ENCODE measurements around the gene UTF1. TPM values are rescaled to one million over a fixed set of nuclear protein-coding genes. Genes with fewer than 3 reads are reported as not detected.

UTF1 gene
- total and polyA plus RNA-seq, 2 donors (not counting 1 experiment from before 2014, with no cell fraction given), result 0.10 to 0.25 TPM

DNA sequence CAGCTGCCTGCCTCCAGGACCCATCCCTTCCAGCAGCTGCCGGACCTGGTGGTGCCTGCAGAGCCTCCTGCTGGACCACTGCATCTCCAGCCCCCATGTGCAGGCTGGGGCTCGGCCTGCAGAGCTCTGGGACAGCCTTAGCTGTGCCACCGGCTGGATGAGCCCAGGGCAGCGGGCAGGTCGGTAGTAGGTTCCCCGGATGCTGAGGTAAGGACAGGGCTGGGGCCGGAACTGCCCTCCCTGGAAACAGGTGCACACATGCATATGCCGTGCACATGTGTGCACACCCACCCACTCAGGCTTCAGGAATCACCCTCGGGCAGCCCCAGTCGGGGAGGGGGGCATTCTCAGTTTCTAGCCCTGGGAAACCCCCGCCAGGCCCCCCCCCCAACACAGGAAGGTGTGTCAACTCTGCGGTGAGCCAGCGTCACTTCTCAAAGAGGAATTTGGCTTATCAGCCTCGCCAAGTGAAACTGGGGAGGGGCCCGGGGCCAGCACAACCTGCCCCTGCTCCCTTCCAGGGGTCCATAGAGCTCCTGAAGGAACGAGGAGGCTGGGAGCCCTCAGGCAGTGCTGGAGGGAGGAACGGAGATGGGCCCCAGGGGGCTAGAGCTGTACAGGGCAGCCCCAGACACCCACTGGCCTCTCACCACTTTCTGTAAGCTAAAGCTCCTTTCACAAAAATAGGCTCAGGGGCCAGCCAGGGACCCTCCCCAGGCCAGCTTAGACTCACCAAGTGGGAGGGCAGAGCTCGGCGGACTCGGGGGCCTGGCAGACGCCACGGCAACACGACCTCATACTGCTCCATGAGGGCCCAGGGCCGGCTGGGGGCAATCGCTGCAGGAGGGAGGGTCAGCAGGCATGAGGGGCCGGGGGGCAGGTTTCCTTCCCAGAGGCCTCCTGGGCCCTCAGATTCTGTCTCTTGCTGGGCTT lies 45.0 kb downstream of the UTF1 start:
- H3K4me3 ChIP-seq (ENCODE audit: control extremely low read depth in 1 of 5, extremely low read depth in 1 of 5, insufficient read depth in 1 of 5, low read depth in 2 of 5, low read length in 4 of 5), result peak overlapping the region; percentile 79 to 96 (median 83)
- H3K9me3 Mint-ChIP-seq (ENCODE audit: insufficient read depth), result no peaks in the 10 kb centered on the region
- H3K4me3 Mint-ChIP-seq, result peak overlapping the region; percentile 89

More for the DNA sequence above, 45.0 kb downstream of the UTF1 start:
- DNase-seq (peak; percentile 95), ATAC-seq (ENCODE audit: low read depth) (peak; percentile 63)
- Histone ChIP-seq H3K9me3 (ENCODE audit: control extremely low read depth in 1 of 3, control insufficient read depth in 2 of 3, insufficient read depth in 1 of 3, low read length in 2 of 3) (no peaks in the 10 kb centered on the region), H3K4me2 (replicated peaks; ENCODE audit: low read depth, low read length, poor library complexity, severe bottlenecking) (peak overlapping the region; percentile 99), H3K9ac (ENCODE audit: low read length) (peak overlapping the region; percentile 96), H3K4me1 (ENCODE audit: control insufficient read depth in 2 of 2, insufficient read depth in 2 of 2, low read length in 2 of 2) (peaks cover 45 to 64% of the 10 kb centered on the region in 2 donors), H2AFZ (ENCODE audit: insufficient read depth, low read depth, low read length, poor library complexity, severe bottlenecking) (peak overlapping the region; percentile 64), H3K79me2 (ENCODE audit: control insufficient read depth, insufficient read depth, low read length) (peaks cover 12% of the 10 kb centered on the region), H3K36me3 (replicated peaks in 1 of 2; ENCODE audit: control extremely low read depth in 1 of 2, control insufficient read depth in 1 of 2, extremely low read depth in 1 of 2, insufficient read depth in 2 of 2, low read length in 1 of 2) (peaks cover 0 to 39% of the 10 kb centered on the region in 2 experiments), H4K20me1 (ENCODE audit: control insufficient read depth, insufficient read depth, low read length, poor library complexity, severe bottlenecking) (peaks cover 25% of the 10 kb centered on the region), H3K27ac (ENCODE audit: low read length in 2 of 2) (peak overlapping the region; percentile 94 to 97), H3K27me3 (replicated peaks in 1 of 4; ENCODE audit: control extremely low read depth in 1 of 4, control insufficient read depth in 3 of 4, insufficient read depth in 4 of 4, low read length in 3 of 4) (no peaks in the 10 kb centered on the region)
- TF ChIP-seq, protein P1, sequence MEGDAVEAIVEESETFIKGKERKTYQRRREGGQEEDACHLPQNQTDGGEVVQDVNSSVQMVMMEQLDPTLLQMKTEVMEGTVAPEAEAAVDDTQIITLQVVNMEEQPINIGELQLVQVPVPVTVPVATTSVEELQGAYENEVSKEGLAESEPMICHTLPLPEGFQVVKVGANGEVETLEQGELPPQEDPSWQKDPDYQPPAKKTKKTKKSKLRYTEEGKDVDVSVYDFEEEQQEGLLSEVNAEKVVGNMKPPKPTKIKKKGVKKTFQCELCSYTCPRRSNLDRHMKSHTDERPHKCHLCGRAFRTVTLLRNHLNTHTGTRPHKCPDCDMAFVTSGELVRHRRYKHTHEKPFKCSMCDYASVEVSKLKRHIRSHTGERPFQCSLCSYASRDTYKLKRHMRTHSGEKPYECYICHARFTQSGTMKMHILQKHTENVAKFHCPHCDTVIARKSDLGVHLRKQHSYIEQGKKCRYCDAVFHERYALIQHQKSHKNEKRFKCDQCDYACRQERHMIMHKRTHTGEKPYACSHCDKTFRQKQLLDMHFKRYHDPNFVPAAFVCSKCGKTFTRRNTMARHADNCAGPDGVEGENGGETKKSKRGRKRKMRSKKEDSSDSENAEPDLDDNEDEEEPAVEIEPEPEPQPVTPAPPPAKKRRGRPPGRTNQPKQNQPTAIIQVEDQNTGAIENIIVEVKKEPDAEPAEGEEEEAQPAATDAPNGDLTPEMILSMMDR (IDR thresholded peaks at IDR 0.05), result no peak
- TF ChIP-seq EZH2 (IDR thresholded peaks at IDR 0.05; ENCODE audit: borderline replicate concordance, insufficient read depth, low read depth, low read length, poor library complexity, severe bottlenecking), result no peak
- CTCF ChIA-PET, result interaction anchor here (0.6 to 3.3 kb wide), 9 partner anchors 9 to 132 kb away, joined by 3 to 80 read pairs (median 3); no protein-coding TSS in a partner anchor
- under 1% methylated on average over 19 of the region's 26 CpGs for WGBS (ENCODE audit: insufficient coverage)
- intact Hi-C loops (cut with micrococcal nuclease), result loop anchor here (1.0 to 10.0 kb wide), 4 partner anchors 14 to 130 kb away; partner anchors contain the start of gene MTG1
- H3K4me1 Mint-ChIP-seq, result peaks cover 42% of the 10 kb centered on the region
- peak overlapping the region; percentile 95 for H3K27ac Mint-ChIP-seq
- H3K27me3 Mint-ChIP-seq, result no peaks in the 10 kb centered on the region
- POLR2A ChIA-PET, result interaction anchor here (0.8 to 2.6 kb wide), 7 partner anchors 8 to 49 kb away, joined by 3 to 12 read pairs (median 10); partner anchors contain the start of genes TUBGCP2 and ZNF511
